Mesodermal cell (in vitro differentiated cells): Measurements from ENCODE around the gene OTOGL.
"Not testable (repeated sequence)": the region's sequence is repeated elsewhere in the genome, so short reads cannot be mapped to it uniquely, and the experiment has no call there.

Experiments used
- H3K27ac ChIP-seq: 2 replicates; pipeline ENCODE4 v1.7.0; 2013; ENCODE audit warnings: mild to moderate bottlenecking, low read depth, low read length, moderate library complexity; ENCODE audit not compliant: severe bottlenecking
- H3K36me3 ChIP-seq: 2 replicates; pipeline ENCODE4 v1.7.1; 2013; ENCODE audit warnings: mild to moderate bottlenecking, low read length, moderate library complexity; ENCODE audit not compliant: control insufficient read depth, insufficient read depth
- H3K4me1 ChIP-seq: one replicate; pipeline ENCODE4 v1.7.1; 2013; ENCODE audit warnings: mild to moderate bottlenecking, low read length; ENCODE audit not compliant: insufficient read depth, control insufficient read depth, poor library complexity, severe bottlenecking
- H3K4me3 ChIP-seq: 2 replicates; pipeline ENCODE4 v1.7.0; 2013; ENCODE audit warnings: low read length, control low read depth, mild to moderate bottlenecking; ENCODE audit not compliant: insufficient read depth, poor library complexity, severe bottlenecking; ENCODE audit errors: extremely low read depth
- H3K9me3 ChIP-seq: 2 replicates; pipeline ENCODE4 v1.7.1; 2013; ENCODE audit warnings: mild to moderate bottlenecking, low read length, moderate library complexity; ENCODE audit not compliant: control insufficient read depth
- WGBS, 2 experiments: methylation state at CpG; one replicate each; pipeline ENCODE4 v1.1.5; 2013; ENCODE audit warnings: missing lambda C conversion rate in 2 of 2; ENCODE audit not compliant: insufficient coverage in 2 of 2; 5-methylcytosine and 5-hydroxymethylcytosine counted together

OTOGL gene

GRCh38 chr12:80272387-80272915, 173.1 kb downstream of the OTOGL start:
- H3K4me3 ChIP-seq = no peak overlapping the region
- H3K36me3 ChIP-seq = no peaks in the 10 kb centered on the region
- H3K4me1 ChIP-seq = peaks cover 15% of the 10 kb centered on the region
- 85 to 100% methylated on average over 2 of the region's 3 CpGs for WGBS, 2 experiments
- H3K9me3 ChIP-seq = no peaks in the 10 kb centered on the region
- no peak overlapping the region for H3K27ac ChIP-seq

- Histone ChIP-seq H3K4me1 (peaks cover 15% of the 10 kb centered on the region), H3K4me3 (no peak overlapping the region), H3K9me3 (no peaks in the 10 kb centered on the region), H3K36me3 (no peaks in the 10 kb centered on the region), H3K27ac (no peak overlapping the region)
- no CpG with 5 or more reads among the region's 1 CpG for WGBS, 2 experiments
These were observed 173.8 kb downstream of the OTOGL start for GRCh38 chr12:80273144-80273543.

DNA sequence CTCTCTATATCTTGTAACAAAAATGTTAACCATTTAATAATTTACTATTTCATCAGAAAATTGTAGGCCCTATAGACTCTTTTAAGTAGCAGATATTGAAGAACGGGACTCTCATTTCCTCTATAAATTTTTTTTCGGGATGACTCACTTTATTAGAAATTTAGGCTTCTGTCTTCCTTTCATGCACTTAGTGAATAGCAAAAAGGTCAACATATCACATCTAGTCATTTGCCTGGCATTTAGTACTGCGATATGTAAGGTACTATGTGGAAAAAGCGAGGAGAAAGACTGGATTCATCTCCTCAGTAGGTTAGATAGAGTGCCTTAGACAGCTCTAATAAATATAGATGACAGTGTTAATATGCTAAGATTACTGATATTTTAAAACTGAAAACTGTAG, 178.4 kb downstream of the OTOGL start:
- Histone ChIP-seq H3K9me3 (peaks cover 6% of the 10 kb centered on the region), H3K4me1 (no peaks in the 10 kb centered on the region), H3K27ac (no peak overlapping the region), H3K36me3 (no peaks in the 10 kb centered on the region), H3K4me3 (no peak overlapping the region)
- no CpG with 5 or more reads among the region's 4 CpGs for WGBS, 2 experiments

GRCh38 chr12:80282226-80282625, 182.9 kb downstream of the OTOGL start:
- Histone ChIP-seq H3K9me3 (peaks cover 6% of the 10 kb centered on the region), H3K36me3 (no peaks in the 10 kb centered on the region), H3K27ac (no peak overlapping the region), H3K4me1 (no peaks in the 10 kb centered on the region), H3K4me3 (no peak overlapping the region)
- WGBS, 2 experiments = 83% methylated on average over 1 of the region's 4 CpGs; no CpG with 5 or more reads in 1 of the 2 experiments

DNA sequence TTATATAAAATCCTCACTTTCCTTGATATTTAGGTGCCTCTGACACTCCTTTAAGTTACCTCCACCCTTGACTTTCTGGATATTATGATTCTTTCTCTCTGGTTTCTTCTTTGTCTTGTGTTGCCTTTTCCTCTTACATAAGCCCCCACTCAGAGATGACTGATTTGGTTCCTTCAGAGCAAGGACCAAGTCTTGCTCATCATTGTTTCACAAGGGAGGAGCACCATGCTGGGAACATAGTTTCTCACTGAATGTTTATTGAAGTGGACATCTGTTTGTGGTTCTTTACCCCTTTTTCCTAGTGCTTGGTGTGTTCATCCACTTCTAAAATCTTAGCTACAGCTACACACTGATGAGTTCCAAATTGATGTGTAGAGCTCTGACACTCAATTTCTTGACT, 183.4 kb downstream of the OTOGL start:
- Histone ChIP-seq H3K27ac (no peak overlapping the region), H3K9me3 (peaks cover 6% of the 10 kb centered on the region), H3K4me3 (no peak overlapping the region), H3K4me1 (no peaks in the 10 kb centered on the region), H3K36me3 (no peaks in the 10 kb centered on the region)

DNA sequence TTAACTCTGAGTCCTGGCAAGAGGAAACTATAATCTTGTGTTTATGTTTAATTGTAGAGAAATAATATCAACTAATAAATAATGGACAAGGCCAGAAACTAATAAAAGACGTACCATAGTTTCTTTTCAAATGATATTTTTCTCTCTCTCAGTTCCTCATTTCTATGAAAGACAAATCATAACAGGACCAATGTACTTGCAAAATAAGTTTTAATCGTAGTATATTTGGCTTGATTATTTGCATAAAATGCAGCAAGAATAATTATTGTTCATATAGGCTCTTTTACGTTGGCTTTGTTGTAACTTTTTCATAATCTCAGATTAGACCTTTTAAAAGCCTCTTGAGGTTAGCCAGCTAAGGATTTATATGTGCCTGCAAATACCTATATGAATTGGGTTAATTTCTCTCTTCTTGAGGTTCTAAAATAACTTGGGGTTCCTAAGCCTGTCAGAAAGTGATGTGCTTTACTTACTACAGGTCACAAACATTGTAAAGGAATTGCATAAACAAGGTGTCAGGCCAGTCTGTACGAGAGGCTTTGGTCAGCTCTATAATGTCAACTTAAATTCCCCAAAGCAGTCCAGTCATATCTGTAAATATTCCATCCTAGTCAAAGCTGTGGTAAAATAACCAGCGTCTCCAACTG, 191.9 kb downstream of the OTOGL start:
- Histone ChIP-seq H3K36me3 (no peaks in the 10 kb centered on the region), H3K4me3 (no peak overlapping the region), H3K9me3 (no peaks in the 10 kb centered on the region), H3K4me1 (no peaks in the 10 kb centered on the region), H3K27ac (no peak overlapping the region)
- WGBS, 2 experiments = 82 to 100% methylated on average over 1 of the region's 5 CpGs

- H3K4me1 ChIP-seq = no peaks in the 10 kb centered on the region
- no peak overlapping the region for H3K4me3 ChIP-seq
- no peaks in the 10 kb centered on the region for H3K9me3 ChIP-seq
- no peaks in the 10 kb centered on the region for H3K36me3 ChIP-seq
- H3K27ac ChIP-seq = no peak overlapping the region
- 86 to 92% methylated on average over 1 of the region's 1 CpG for WGBS, 2 experiments
These were observed 194.0 kb downstream of the OTOGL start for GRCh38 chr12:80293347-80293746.

GRCh38 chr12:80293759-80294158, 194.4 kb downstream of the OTOGL start:
- H3K36me3 ChIP-seq = no peaks in the 10 kb centered on the region
- WGBS, 2 experiments = 38 to 50% methylated on average over 1 of the region's 1 CpG
- H3K4me3 ChIP-seq = no peak overlapping the region
- no peak overlapping the region for H3K27ac ChIP-seq
- no peaks in the 10 kb centered on the region for H3K4me1 ChIP-seq
- H3K9me3 ChIP-seq = no peaks in the 10 kb centered on the region

DNA sequence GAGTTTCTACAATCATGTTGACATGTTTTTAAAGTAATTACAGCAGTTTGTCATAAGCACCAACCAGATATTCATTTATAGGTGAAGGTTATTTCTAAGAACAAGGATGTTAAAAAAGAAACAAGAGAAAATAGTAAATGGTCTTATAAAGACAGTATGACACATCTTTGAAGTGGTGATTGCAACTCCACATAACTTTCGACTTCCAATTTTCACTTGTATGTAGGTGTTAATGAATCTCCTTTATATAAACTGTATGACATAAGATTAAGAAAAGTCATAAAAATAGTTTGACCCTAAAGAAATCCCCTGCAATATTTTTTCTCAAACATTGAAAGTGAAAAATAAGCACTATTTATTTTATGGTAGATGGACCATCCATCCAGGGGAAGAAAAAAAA, 199.9 kb downstream of the OTOGL start:
- Histone ChIP-seq H3K27ac (no peak overlapping the region), H3K9me3 (no peaks in the 10 kb centered on the region), H3K36me3 (no peaks in the 10 kb centered on the region), H3K4me3 (no peak overlapping the region), H3K4me1 (no peaks in the 10 kb centered on the region)
- no CpG with 5 or more reads among the region's 1 CpG for WGBS, 2 experiments

DNA sequence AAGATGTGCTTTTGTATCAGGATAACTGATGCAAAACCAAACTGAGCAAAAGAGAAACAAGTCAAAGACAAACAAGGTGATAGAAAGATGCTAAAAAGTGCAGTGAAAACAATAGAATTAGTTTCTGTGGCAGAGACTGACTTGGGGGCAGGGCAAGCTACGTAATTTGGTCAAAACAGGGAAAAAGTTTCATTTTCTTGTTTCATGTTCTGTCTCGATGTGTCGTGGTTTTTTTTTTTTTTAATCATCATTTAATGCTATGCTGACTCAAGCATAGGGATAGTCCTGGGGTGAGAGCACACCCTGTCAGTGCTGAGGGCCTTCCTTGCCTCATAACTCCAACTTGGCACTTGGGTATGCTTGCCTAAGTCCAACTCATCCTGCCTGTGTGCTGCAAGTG, 200.6 kb downstream of the OTOGL start:
- WGBS, 2 experiments = 100% methylated on average over 1 of the region's 3 CpGs; no CpG with 5 or more reads in 1 of the 2 experiments
- no peaks in the 10 kb centered on the region for H3K4me1 ChIP-seq
- no peak overlapping the region for H3K27ac ChIP-seq
- H3K36me3 ChIP-seq = no peaks in the 10 kb centered on the region
- no peak overlapping the region for H3K4me3 ChIP-seq
- H3K9me3 ChIP-seq = no peaks in the 10 kb centered on the region

- H3K9me3 ChIP-seq, H3K4me1 ChIP-seq, H3K4me3 ChIP-seq, H3K36me3 ChIP-seq, H3K27ac ChIP-seq: not testable (repeated sequence)
- WGBS, 2 experiments = 98% methylated on average over 11 of the region's 27 CpGs; no CpG with 5 or more reads in 1 of the 2 experiments
These were observed 208.1 kb downstream of the OTOGL start for GRCh38 chr12:80307436-80307835.
